HG03558 (cell line): Measurements from ENCODE around the gene EPSTI1.

Source experiments
- ATAC-seq: cut with Tn5 transposase; IDR thresholded peaks from one replicate; pipeline ENCODE4 v1.9.1; 2021; ENCODE audit warnings: moderate number of reproducible peaks; ENCODE audit not compliant: unreplicated experiment; ENCODE audit errors: extremely low read depth

EPSTI1 gene

DNA sequence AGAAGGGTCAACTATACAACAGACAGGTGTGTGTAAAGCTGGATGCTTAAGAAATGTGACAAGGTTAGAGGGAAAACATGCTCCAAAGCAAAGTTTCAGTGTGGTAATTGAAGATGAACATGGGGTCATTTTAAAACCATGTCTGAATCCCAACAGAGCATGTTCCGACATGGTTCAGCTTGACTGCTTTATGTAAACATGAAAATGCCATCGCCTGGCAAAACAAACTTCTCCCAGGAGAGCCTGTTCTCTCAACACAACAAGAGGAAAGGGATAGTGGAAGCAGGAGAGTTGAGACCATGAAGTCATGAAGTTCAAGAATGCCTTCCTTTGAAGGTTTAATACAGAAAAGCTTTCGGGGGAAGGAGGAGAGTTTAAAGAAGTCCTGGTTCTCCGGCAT, 85.8 kb downstream of the EPSTI1 start:
- no peak for ATAC-seq

DNA sequence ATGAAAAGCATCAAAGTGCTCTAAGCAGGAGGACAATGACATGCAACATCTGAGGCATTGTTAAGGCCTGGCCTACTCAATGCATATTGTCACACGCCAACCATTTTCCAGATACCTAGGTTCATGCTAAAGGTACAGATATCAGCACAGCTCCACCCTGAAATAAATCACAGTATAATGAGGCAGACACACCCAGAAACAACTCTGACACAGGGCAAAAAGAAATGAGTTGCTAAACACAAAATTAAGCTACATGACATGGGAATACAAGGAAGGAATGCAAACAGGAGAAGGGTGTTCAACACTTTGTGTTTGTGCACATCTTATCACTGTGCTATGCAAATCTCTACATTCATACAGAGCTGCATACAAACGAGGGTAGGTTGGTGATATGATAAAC, 86.5 kb downstream of the EPSTI1 start:
- no peak for ATAC-seq

GRCh38 chr13:42899266-42899665, 92.8 kb downstream of the EPSTI1 start:
- no peak for ATAC-seq

- ATAC-seq = no peak
Observed at GRCh38 chr13:42895776-42896175, 96.3 kb downstream of the EPSTI1 start.

DNA sequence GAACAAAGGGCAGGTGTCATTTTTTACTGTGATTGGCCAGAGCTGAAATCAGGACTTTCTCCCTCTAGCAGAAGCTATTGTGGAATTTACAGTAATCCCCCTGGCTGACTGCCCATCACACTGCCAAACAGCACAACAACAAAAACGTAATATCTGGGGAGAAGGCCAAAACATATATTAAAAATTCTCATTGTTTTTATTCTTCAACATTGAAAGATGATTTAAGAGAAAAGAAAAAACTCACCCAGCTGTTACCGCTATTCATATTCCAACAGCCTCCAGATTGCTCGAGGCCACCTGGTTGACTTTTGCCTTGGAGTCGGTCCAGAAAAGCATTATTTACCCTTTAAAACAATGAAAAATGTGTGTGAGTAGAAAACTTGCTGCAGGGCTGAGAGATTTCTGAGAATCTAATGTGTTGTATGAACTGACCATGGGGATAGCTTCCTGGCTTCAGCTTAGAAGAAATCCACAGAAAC, 97.2 kb downstream of the EPSTI1 start:
- ATAC-seq = no peak

GRCh38 chr13:42893214-42893671, 98.8 kb downstream of the EPSTI1 start:
- ATAC-seq = no peak

GRCh38 chr13:42892760-42893159, 99.3 kb downstream of the EPSTI1 start:
- no peak for ATAC-seq

DNA sequence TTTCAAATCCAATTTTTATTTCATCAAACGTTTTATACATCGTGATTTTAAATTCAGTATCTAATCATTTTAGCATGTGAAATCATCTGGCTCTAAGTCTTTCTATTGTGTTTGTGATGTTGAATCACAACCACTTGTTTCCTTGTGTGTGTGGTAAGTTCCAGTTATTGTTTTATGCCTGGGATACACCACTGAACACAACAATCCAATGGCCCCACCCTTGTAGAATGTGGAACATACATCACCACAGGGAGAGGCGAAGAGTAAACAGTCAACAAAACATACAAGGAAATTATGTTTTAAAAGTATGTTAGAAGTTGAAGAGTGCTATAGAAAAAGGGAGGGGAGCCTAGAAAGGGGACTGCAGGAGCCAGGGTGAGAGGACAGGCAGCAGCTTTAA, 100.5 kb downstream of the EPSTI1 start:
- ATAC-seq = no peak

GRCh38 chr13:42885325-42885724, 106.7 kb downstream of the EPSTI1 start:
- no peak for ATAC-seq

DNA sequence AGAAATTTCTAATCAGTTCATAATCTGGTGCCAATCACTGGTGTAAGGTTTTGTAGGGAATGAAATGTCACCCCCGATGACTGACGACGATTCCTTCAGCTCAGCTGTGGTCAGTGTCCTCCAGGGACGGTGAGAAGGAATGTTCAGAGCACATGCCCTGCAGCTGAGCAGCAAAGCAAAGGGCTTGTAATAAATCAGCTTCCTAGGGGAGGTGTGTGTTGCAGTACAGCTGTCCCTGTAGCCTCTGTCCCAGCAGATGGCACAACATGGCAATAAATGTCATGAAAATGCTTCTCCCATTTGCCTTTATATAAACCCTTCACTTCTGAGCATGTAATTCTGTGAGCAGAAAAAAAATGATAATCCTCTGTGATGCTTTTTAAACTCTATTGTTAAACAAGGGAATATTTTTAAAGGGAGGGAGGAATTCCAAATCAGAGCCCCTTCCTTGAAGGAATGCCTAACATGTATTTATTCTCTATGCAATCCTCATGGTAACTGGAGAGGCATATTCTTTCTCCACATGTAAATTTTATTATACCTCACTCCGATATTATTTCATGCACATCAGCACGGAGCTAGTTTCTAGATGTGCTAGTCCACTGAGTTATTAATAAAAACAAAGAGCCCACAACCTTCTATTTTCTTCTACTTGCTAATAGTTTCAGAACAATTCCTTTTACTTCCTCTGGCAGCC, 108.1 kb downstream of the EPSTI1 start:
- ATAC-seq = no peak

DNA sequence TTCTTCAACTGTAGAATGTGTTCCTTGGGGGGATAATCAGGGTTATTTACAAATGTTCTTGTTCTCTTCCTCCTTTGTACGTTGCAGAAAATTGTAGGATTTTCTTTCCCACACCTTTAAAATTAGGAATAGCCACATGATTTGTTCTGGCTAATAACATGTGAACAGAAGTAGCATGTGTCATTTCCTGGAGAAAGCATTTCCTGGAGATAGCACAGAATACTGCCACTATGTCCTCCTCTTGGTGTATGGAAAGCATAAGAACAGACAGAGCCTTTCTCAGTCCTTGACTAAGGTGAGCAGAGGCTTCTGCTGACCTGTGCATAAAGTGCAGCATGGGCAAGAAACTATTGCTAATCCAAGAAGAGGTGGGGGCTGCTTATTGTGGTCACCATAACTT, 108.9 kb downstream of the EPSTI1 start:
- no peak for ATAC-seq

DNA sequence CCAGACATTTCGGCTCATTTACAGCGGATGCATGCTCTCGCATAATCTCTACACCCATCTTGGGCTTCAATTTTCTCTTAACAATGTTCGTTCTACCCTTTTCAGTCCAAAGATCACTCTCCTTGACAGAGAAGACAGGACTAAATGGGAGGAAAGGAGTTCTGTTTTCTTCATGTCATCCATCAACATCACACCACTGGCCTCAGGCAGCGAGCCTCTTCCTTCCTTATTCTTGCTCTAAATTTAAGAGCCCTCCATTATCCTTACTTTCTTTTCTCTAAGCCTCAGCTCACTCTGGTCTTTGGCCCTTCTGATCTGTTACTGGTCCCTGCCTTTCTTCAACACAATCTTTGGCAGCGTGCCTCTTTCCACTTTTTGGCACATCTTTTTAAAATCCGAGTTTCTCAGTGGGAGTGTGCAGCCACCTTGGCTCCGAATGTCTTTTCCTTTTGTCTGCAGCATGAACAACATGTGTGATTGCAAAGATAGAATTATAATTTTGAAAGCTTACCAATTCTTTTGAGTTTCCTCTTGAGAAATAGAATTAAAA, 111.9 kb downstream of the EPSTI1 start:
- no peak for ATAC-seq

DNA sequence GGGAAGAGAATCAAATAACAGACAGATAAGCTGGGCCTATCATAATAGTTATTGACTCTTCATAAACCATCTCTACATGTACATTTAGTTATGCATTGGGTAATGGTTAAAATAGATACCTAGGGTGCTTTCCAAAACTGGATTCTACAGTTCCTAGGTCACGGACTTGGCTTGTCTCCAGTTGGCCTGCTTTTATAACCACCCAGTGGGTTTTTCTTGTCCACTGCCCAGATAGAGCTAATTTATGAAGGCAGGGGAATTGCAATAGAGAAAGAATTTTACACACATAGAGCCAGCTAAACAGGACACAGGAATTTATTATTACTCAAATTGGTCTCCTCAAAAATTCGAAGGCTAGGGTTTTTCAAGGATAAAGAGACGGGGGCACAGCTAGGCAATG, 113.3 kb downstream of the EPSTI1 start:
- ATAC-seq = no peak

GRCh38 chr13:42876887-42877545, 115.0 kb downstream of the EPSTI1 start:
- ATAC-seq = no peak

DNA sequence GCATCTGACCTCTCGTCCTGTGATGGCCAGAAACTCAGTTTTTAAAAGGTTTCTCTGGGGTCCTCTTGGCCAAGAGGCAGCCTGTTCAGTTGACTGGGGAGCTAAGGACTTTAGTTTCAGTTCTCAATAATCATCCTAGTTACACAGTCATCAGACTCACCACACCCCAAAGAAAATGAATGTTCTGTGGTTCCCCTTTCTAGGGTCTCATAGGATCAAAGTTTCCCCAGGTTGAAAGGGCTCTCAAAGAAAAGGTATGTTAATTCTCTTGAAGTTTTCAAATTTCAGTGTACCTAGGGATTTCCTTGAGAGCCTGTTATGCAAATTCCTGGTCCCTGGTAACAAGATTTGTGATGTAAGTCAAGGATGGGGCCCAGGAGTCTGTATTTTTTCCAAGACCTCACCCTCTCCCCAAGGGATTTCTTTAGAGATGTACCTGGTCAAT, 115.7 kb downstream of the EPSTI1 start:
- ATAC-seq = peak; percentile 83

DNA sequence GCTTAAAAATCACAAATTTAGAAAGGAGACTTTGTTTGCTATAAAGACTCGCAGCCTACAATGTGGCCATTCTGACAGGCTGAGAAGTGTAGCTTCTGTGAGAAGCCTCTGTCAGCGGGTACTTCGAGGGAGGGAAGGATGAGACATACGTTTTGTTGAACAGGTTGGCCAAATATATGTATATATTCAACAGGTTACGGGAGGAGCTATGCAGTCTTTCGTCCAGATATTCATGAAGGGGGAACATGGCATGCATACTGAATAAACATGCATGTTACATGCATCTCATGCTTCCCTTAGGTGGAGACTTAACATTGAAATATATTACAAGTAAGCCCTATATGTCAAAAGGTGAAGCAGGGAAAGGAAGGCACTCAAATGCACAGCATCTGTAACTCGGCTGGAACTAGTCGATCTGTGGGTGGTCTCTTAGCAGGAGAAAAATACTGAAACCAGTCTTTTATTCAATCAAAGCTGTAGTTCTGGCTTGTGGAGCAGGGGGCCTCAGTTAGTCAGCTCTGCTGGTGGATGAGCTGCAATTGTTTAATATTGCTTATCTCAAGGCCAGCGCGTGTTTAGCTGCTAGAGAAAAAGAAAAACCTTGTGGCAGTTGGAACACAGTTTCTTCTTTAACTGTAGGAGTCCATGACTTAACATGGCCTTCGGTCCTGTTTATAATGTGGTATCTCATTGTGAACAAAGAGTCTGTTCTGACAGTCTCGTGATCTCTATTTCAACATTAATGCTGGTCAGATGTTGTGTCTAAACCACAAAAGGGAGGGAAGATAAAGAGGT, 116.4 kb downstream of the EPSTI1 start:
- ATAC-seq = no peak

DNA sequence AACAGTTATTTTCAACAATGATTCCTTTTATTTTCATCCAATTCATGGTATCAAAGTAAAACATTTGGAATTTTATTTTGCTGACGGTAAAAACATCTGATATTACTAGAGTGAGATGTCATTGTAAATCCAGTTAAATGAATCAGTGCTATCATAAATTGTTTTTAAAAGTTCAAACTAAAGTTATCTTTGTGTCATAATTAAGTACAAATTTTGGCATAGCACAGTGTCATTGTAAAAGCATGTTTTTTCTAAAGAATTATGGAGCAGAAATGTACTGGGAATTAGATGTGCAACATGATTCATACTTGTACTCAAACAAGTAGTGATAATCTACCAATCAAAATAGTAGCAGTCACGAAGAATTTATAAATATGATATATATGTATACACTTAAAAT, 117.8 kb downstream of the EPSTI1 start:
- no peak for ATAC-seq

GRCh38 chr13:42873081-42873480, 119.0 kb downstream of the EPSTI1 start:
- ATAC-seq = no peak

- ATAC-seq = no peak
Observed at GRCh38 chr13:42867232-42867631, 124.8 kb downstream of the EPSTI1 start.

DNA sequence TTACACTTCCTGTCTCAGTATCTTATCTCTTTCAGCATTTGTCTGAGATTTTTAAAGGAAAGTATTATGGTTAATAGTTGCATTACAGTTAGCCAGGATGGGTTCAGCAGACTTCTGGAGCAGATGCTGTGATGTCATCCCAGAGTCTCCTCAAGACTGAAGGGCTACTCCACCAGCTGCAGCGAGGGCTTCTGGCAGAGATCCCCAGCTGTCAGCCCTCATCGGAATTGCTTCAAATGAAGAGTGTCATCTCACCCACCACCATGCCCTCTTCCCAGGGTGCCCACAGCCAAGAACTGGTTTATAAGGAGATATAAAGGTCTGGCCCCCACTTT, 126.3 kb downstream of the EPSTI1 start:
- ATAC-seq = no peak
